ENCODE data around the gene PTPN2.
"Not testable (repeated sequence)": the region's sequence is repeated elsewhere in the genome, so short reads cannot be mapped to it uniquely, and the experiment has no call there.

Gene PTPN2

DNA sequence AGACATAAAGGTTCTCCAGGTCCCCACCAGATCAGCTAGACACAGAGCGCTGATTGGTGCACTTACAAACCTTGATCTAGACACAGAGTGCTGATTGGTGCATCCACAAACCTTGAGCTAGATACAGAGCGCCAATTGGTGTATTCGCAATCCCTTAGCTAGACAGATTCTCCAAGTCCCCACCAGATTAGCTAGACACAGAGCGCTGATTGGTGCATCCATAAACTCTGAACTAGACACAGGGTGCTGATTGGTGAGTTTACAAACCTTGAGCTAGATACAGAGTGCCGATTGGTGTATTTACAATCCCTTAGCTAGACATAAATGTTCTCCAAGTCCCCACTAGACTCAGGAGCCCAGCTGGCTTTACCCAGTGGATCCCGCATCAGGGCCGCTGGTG, 107.6 kb downstream of the PTPN2 start:
- H3K4me1 Mint-ChIP-seq (ENCODE audit: low read depth); H3K27me3 Mint-ChIP-seq (ENCODE audit: low read depth); DNase-seq (ENCODE audit: low spot score); H3K9me3 Mint-ChIP-seq; H3K36me3 Mint-ChIP-seq (ENCODE audit: low read depth): not testable (repeated sequence)
- peak overlapping the region; percentile 80 for H3K27ac Mint-ChIP-seq
- peak overlapping the region; percentile 93 for H3K4me3 Mint-ChIP-seq

DNA sequence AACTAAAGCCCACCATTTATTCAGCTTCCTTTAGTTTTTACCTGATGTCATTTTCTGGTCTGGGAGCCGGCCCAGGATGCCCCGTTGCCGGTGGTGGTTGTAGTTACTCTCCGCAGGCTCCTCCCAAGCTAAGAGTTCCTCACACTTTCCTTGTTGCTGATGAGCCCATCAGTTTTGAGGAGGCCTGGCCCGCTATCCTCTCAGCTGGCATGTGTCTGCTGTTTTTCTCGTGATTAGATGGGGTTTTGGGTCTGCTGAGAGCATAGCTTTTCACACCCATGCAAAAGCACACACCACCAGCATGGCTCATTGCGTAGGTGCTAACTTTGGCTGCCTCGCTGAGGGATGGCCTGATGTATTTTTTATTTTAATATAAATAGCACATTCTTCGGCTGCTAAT, 109.1 kb downstream of the PTPN2 start:
- Mint-ChIP-seq H3K27me3 (ENCODE audit: low read depth) (no peaks in the 10 kb centered on the region), H3K4me1 (ENCODE audit: low read depth) (peaks cover 2% of the 10 kb centered on the region), H3K27ac (peak overlapping the region; percentile 80), H3K36me3 (ENCODE audit: low read depth) (no peaks in the 10 kb centered on the region), H3K4me3 (peak overlapping the region; percentile 93), H3K9me3 (no peaks in the 10 kb centered on the region)
- DNase-seq (ENCODE audit: low spot score), result no peak

DNA sequence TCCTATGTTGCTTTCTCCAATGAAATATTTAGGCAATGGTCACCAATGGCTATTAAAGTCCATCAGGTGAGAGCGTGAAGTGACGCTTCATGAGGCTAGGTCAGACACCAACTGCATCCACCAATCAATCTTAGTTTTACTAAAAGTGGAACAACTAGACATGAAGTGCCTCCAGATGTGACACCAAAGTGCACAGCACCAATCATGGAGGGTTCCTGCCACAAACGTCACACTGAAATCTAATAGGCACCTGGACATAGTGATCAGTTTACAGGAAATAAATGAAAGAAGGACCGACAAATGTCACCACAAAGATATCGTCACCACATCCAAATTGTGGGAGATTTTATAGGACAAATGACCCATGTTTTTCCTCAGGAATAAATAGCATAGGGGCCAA, 110.7 kb downstream of the PTPN2 start:
- H3K4me1 Mint-ChIP-seq (ENCODE audit: low read depth), result peaks cover 5% of the 10 kb centered on the region
- H3K27ac Mint-ChIP-seq, result no peak overlapping the region
- H3K9me3 Mint-ChIP-seq, result no peaks in the 10 kb centered on the region
- no peaks in the 10 kb centered on the region for H3K27me3 Mint-ChIP-seq (ENCODE audit: low read depth)
- no peak for DNase-seq (ENCODE audit: low spot score)
- H3K36me3 Mint-ChIP-seq (ENCODE audit: low read depth), result no peaks in the 10 kb centered on the region
- peak overlapping the region; percentile 42 for H3K4me3 Mint-ChIP-seq

DNA sequence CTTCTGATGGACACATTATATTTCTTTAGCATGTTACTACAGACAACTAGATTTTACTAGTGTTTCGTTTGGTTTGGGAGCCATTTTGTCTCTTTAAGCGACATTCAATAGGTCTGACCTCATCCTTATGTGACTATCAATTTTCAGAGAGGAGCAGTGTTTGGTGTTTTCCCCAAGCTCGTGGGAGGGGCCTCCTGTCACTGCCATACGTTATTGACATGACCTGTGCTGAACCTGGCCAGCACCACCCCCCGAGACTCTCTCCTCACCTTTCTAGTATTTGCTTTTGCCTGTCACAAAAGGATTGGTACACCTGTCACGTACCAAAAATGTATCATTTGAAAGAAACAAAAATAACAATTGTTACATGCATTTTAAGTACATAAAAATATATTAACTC, 111.9 kb downstream of the PTPN2 start:
- Mint-ChIP-seq H3K9me3 (no peaks in the 10 kb centered on the region), H3K36me3 (ENCODE audit: low read depth) (no peaks in the 10 kb centered on the region), H3K4me1 (ENCODE audit: low read depth) (peaks cover 5% of the 10 kb centered on the region), H3K27me3 (ENCODE audit: low read depth) (no peaks in the 10 kb centered on the region), H3K27ac (no peak overlapping the region), H3K4me3 (no peak overlapping the region)
- no peak for DNase-seq (ENCODE audit: low spot score)

- no peak overlapping the region for H3K4me3 Mint-ChIP-seq
- H3K36me3 Mint-ChIP-seq (ENCODE audit: low read depth), result no peaks in the 10 kb centered on the region
- DNase-seq (ENCODE audit: low spot score), result no peak
- H3K27ac Mint-ChIP-seq, result no peak overlapping the region
- no peaks in the 10 kb centered on the region for H3K27me3 Mint-ChIP-seq (ENCODE audit: low read depth)
- H3K4me1 Mint-ChIP-seq (ENCODE audit: low read depth), result peaks cover 5% of the 10 kb centered on the region
- H3K9me3 Mint-ChIP-seq, result no peaks in the 10 kb centered on the region
Observed at GRCh38 chr18:12770469-12771219, 113.4 kb downstream of the PTPN2 start.

GRCh38 chr18:12769644-12770440, 114.2 kb downstream of the PTPN2 start:
- Mint-ChIP-seq H3K9me3 (no peaks in the 10 kb centered on the region), H3K4me1 (ENCODE audit: low read depth) (peaks cover 5% of the 10 kb centered on the region), H3K27me3 (ENCODE audit: low read depth) (no peaks in the 10 kb centered on the region), H3K36me3 (ENCODE audit: low read depth) (no peaks in the 10 kb centered on the region), H3K4me3 (no peak overlapping the region), H3K27ac (no peak overlapping the region)
- DNase-seq (ENCODE audit: low spot score), result no peak

GRCh38 chr18:12769136-12769535, 114.9 kb downstream of the PTPN2 start:
- H3K4me3 Mint-ChIP-seq, result no peak overlapping the region
- no peaks in the 10 kb centered on the region for H3K36me3 Mint-ChIP-seq (ENCODE audit: low read depth)
- DNase-seq (ENCODE audit: low spot score), result no peak
- no peaks in the 10 kb centered on the region for H3K27me3 Mint-ChIP-seq (ENCODE audit: low read depth)
- H3K9me3 Mint-ChIP-seq, result no peaks in the 10 kb centered on the region
- H3K4me1 Mint-ChIP-seq (ENCODE audit: low read depth), result peaks cover 5% of the 10 kb centered on the region
- H3K27ac Mint-ChIP-seq, result no peak overlapping the region

GRCh38 chr18:12768625-12769024, 115.4 kb downstream of the PTPN2 start:
- no peak for DNase-seq (ENCODE audit: low spot score)

DNA sequence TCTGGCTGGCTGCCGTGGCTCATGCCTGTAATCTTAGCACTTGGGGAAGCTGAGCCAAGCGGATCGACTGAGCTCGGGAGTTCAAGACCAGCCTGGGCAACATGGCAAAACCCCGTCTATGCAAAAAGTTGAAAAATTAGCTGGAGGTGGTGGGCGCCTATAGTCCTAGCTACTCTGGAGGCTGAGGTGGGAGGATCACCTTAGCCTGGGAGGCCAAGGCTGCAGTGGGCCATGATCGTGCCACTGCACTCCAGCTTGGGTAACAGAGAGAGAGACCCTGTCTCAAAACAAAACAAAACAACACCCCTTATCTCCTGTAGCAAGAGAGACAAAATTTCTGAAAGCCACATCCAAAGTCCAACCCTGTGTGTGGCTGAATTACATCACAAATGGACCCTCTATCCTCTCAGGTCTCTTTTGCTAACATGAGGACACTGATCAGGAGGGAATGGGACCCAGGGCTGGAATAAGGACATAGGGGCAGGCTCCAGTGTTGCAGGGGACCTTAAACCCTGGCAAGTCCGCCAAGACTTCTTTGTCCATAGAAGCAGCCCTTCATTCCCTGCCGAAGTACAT, 116.4 kb downstream of the PTPN2 start:
- Mint-ChIP-seq H3K9me3 (no peaks in the 10 kb centered on the region), H3K27ac (no peak overlapping the region), H3K4me1 (ENCODE audit: low read depth) (peaks cover 2% of the 10 kb centered on the region), H3K36me3 (ENCODE audit: low read depth) (no peaks in the 10 kb centered on the region), H3K4me3 (no peak overlapping the region), H3K27me3 (ENCODE audit: low read depth) (no peaks in the 10 kb centered on the region)
- no peak for DNase-seq (ENCODE audit: low spot score)

More at GRCh38 chr18:12768625-12769024, 115.4 kb downstream of the PTPN2 start:
- no peak overlapping the region for H3K27ac Mint-ChIP-seq
- no peak overlapping the region for H3K4me3 Mint-ChIP-seq
- H3K4me1 Mint-ChIP-seq (ENCODE audit: low read depth), result peaks cover 5% of the 10 kb centered on the region
- no peaks in the 10 kb centered on the region for H3K9me3 Mint-ChIP-seq
- no peaks in the 10 kb centered on the region for H3K27me3 Mint-ChIP-seq (ENCODE audit: low read depth)
- H3K36me3 Mint-ChIP-seq (ENCODE audit: low read depth), result no peaks in the 10 kb centered on the region

DNA sequence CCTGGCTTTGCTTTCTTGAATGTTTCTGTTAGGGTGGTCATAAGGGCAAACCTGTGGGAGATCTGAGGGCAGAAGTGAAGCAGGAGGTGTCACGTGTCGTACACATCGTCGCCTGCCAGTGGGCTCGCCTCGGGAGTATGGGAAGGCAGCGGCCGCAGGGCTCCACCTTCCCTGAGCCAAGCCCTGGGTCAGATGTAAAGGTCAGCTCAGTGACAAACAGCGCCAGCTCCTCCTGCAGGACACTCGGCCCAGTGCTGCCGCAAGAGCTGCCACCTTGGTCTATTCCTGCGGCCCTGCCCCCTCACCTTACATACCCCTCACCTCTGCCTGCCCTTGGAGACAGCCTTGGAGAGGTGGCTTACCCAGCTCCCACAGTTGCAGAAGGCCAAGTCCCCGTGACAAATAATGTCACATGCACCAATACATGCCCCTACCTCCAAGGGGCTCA, 117.0 kb downstream of the PTPN2 start:
- H3K4me3 Mint-ChIP-seq, result no peak overlapping the region
- peaks cover 2% of the 10 kb centered on the region for H3K4me1 Mint-ChIP-seq (ENCODE audit: low read depth)
- H3K27ac Mint-ChIP-seq, result no peak overlapping the region
- H3K27me3 Mint-ChIP-seq (ENCODE audit: low read depth), result no peaks in the 10 kb centered on the region
- H3K36me3 Mint-ChIP-seq (ENCODE audit: low read depth), result no peaks in the 10 kb centered on the region
- DNase-seq (ENCODE audit: low spot score), result no peak
- no peaks in the 10 kb centered on the region for H3K9me3 Mint-ChIP-seq

DNA sequence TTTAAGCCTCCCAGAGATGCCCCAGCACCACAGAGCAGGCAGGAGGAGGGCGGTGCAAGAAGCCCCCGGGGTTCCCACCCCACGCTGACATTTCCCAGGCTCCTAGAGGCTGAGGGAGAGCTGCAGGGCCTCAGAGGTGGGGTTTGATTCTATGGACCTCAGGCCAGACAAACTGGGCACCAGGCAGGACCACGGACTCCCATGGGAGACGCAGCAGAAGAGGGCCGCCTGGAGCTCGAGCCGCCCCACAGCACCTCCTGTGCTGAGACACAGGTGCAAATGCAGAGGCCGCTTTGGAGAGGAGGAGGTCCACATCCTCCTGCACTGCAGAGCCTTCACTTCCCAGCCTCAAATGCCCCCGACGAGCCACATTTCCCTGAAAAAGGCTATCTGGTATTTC, 118.5 kb downstream of the PTPN2 start:
- DNase-seq (ENCODE audit: low spot score), result no peak
- no peak overlapping the region for H3K4me3 Mint-ChIP-seq
- H3K27me3 Mint-ChIP-seq (ENCODE audit: low read depth), result no peaks in the 10 kb centered on the region
- H3K36me3 Mint-ChIP-seq (ENCODE audit: low read depth), result no peaks in the 10 kb centered on the region
- H3K4me1 Mint-ChIP-seq (ENCODE audit: low read depth), result peaks cover 2% of the 10 kb centered on the region
- no peak overlapping the region for H3K27ac Mint-ChIP-seq
- H3K9me3 Mint-ChIP-seq, result no peaks in the 10 kb centered on the region

DNA sequence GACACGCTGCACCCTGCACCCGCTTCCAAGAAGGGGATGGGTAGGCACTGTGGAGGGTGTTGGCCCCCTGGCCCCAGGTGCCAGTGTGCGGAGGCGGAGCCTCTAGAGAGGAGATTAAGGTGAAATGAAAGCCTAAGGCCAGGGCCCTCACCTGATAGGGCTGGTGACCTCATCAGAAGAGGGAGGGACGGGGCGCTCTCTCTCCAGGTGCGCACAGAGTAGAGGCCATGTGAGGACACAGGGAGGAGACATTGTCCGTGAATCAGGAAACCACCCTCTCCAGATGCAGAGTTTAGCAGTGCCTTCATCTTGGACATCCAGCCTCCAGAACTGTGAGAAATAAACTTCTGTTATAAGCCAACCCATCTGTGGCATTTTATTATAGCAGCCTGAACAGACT, 118.9 kb downstream of the PTPN2 start:
- no peak for DNase-seq (ENCODE audit: low spot score)
- Mint-ChIP-seq H3K27me3 (ENCODE audit: low read depth) (no peaks in the 10 kb centered on the region), H3K36me3 (ENCODE audit: low read depth) (no peaks in the 10 kb centered on the region), H3K9me3 (no peaks in the 10 kb centered on the region), H3K4me3 (no peak overlapping the region), H3K27ac (no peak overlapping the region), H3K4me1 (ENCODE audit: low read depth) (peaks cover 2% of the 10 kb centered on the region)

DNA sequence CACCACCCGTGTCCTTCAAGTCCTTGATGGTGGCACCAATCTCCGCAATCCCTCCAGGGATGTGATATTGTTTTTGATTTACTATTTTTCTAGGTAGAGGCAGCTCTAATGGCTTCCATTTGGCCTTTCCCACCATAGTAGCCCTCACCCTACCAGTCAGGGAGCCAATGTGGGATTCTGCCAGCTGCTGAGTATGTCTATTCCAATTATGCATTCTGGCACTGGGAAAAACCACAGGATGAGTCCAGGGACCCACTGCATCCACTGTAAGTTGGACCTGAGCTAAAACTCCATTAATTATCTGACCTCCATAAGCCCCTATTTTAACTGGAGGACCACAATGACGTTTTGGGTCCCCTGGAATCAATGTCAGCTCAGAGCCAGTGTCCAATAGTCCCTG, 125.5 kb downstream of the PTPN2 start:
- DNase-seq (ENCODE audit: low spot score); H3K9me3 Mint-ChIP-seq; H3K27ac Mint-ChIP-seq: not testable (repeated sequence)

GRCh38 chr18:12756619-12757239, 127.3 kb downstream of the PTPN2 start:
- DNase-seq (ENCODE audit: low spot score); H3K9me3 Mint-ChIP-seq; H3K4me3 Mint-ChIP-seq; H3K27me3 Mint-ChIP-seq (ENCODE audit: low read depth); H3K36me3 Mint-ChIP-seq (ENCODE audit: low read depth); H3K4me1 Mint-ChIP-seq (ENCODE audit: low read depth); H3K27ac Mint-ChIP-seq: not testable (repeated sequence)

More for the DNA sequence above, 125.5 kb downstream of the PTPN2 start:
- H3K27me3 Mint-ChIP-seq (ENCODE audit: low read depth); H3K4me3 Mint-ChIP-seq; H3K36me3 Mint-ChIP-seq (ENCODE audit: low read depth); H3K4me1 Mint-ChIP-seq (ENCODE audit: low read depth): not testable (repeated sequence)

Measured in T-helper 2 cell treated with Interferon-gamma antibody and Interleukin-4, amounts not matched to agents 5 μg/mL and 100 μg/mL, for 36 hours (primary cell).